Gastrocnemius medialis (tissue), 4 donors: Measurements from ENCODE around the gene NR4A1.
A peak's percentile ranks its signal among the peaks of the same experiment; 100 is the strongest.

ENCODE experiments used
- POLR2A ChIP-seq, 2 donors: fragments of 450-650 bp; IDR thresholded peaks; one replicate each; pipeline ENCODE4 v1.6.1; 2017; ENCODE audit warnings: antibody characterized with exemption in 2 of 2, mild to moderate bottlenecking in 2 of 2, moderate library complexity in 2 of 2
- TF ChIP-seq, protein P1 (sequence below), 5 experiments: fragments of 450-650 bp in 3 of 5; fragments of 200-600 bp in 2 of 5; sonication (generic) in 2 of 5; IDR thresholded peaks in 4 of 5; conservative IDR thresholded peaks in 1 of 5; 1 replicate in 4 of 5; 2 replicates in 1 of 5; pipeline ENCODE4 v1.5.1; 2016 to 2019; ENCODE audit warnings: antibody characterized with exemption in 5 of 5, mild to moderate bottlenecking in 3 of 5, moderate library complexity in 3 of 5

DNA sequence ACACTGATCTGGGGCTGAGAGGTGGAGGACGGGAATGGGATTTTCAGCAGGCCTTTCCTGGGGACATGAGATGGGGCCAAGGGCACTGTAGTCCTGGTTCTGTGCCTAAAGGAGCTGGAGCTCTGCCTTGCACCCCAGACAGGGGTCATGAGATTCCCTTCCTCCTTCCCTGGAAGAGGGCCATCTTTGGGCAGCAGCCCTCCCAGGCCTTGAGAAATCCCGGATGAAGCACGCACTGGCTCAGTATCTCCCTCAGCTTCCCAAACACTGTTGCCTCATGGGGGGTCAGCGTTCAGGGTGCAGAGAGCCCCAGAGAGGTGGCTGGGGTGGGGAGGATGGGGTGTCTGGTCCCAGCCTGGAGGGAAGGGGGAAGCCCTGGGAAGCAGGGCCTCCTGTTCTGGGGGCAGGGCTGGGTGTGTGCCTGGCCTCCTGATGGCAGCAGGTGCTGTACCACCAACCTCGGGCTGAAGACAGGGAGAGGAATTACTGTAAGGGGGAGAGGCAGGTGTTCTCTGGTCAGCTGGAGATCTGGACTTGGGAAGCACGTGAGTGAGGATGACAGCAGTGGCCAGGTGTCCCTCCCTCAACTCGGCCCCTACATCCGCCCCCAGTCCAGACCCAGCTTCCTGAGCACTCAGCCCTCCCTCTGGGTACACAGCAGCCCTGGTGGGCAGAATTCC is 8.4 kb upstream of the NR4A1 start:
- TF ChIP-seq, protein P1, sequence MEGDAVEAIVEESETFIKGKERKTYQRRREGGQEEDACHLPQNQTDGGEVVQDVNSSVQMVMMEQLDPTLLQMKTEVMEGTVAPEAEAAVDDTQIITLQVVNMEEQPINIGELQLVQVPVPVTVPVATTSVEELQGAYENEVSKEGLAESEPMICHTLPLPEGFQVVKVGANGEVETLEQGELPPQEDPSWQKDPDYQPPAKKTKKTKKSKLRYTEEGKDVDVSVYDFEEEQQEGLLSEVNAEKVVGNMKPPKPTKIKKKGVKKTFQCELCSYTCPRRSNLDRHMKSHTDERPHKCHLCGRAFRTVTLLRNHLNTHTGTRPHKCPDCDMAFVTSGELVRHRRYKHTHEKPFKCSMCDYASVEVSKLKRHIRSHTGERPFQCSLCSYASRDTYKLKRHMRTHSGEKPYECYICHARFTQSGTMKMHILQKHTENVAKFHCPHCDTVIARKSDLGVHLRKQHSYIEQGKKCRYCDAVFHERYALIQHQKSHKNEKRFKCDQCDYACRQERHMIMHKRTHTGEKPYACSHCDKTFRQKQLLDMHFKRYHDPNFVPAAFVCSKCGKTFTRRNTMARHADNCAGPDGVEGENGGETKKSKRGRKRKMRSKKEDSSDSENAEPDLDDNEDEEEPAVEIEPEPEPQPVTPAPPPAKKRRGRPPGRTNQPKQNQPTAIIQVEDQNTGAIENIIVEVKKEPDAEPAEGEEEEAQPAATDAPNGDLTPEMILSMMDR (IDR thresholded peaks at IDR 0.05 in 4 of 5, conservative IDR thresholded peaks at IDR 0.05 in 1 of 5): no peak
- peak in 1 of 2 donors; percentile 12 for TF ChIP-seq POLR2A (IDR thresholded peaks at IDR 0.05)
